Measurements from ENCODE around the gene THRSP.
"Not testable (repeated sequence)": the region's sequence is repeated elsewhere in the genome, so short reads cannot be mapped to it uniquely, and the experiment has no call there.

THRSP gene

GRCh38 chr11:78069465-78069864 is 5.8 kb downstream of the THRSP start:
- DNase-seq = no peak

GRCh38 chr11:78070621-78071020 is 7.0 kb downstream of the THRSP start:
- no peak for DNase-seq

- DNase-seq = no peak
Measured at GRCh38 chr11:78071717-78072116, 8.1 kb downstream of the THRSP start.

- no peak for DNase-seq
Measured at GRCh38 chr11:78072455-78072854, 8.8 kb downstream of the THRSP start.

GRCh38 chr11:78074756-78075155 is 11.1 kb downstream of the THRSP start:
- DNase-seq = no peak

- DNase-seq = peak; percentile 79
Measured at GRCh38 chr11:78076733-78077403, 13.2 kb downstream of the THRSP start.

- not testable (repeated sequence) for DNase-seq
Measured at GRCh38 chr11:78077592-78077991, 13.9 kb downstream of the THRSP start.

- peak; percentile 71 for DNase-seq
Measured at GRCh38 chr11:78078218-78079167, 14.8 kb downstream of the THRSP start.

- DNase-seq = peak; percentile 99
Measured at GRCh38 chr11:78079232-78080083, 15.8 kb downstream of the THRSP start, which contains the start of gene NDUFC2. NDUFC2 (minus strand) TSS chr11:78079862; CDS start chr11:78079744, 118 bp downstream.

- no peak for DNase-seq
Measured at GRCh38 chr11:78080084-78080817, 16.6 kb downstream of the THRSP start.

GRCh38 chr11:78080818-78081495 is 17.3 kb downstream of the THRSP start:
- DNase-seq = peak; percentile 94

GRCh38 chr11:78081583-78081982 is 17.9 kb downstream of the THRSP start:
- DNase-seq = no peak

GRCh38 chr11:78082146-78082545 is 18.5 kb downstream of the THRSP start:
- DNase-seq = no peak

- no peak for DNase-seq
Measured at GRCh38 chr11:78083021-78083420, 19.4 kb downstream of the THRSP start.

GRCh38 chr11:78084506-78084905 is 20.8 kb downstream of the THRSP start:
- not testable (repeated sequence) for DNase-seq

GRCh38 chr11:78085972-78086371 is 22.3 kb downstream of the THRSP start:
- no peak for DNase-seq

GRCh38 chr11:78086521-78087074 is 22.9 kb downstream of the THRSP start:
- peak; percentile 54 for DNase-seq

- peak; percentile 79 for DNase-seq
Measured at GRCh38 chr11:78094250-78094649, 30.6 kb downstream of the THRSP start.

- no peak for DNase-seq
Measured at GRCh38 chr11:78097666-78098385, 34.2 kb downstream of the THRSP start.

GRCh38 chr11:78099666-78100065 is 36.0 kb downstream of the THRSP start:
- DNase-seq = no peak

- DNase-seq = no peak
Measured at GRCh38 chr11:78100261-78100660, 36.6 kb downstream of the THRSP start.

All from OCI-M1 (cell line).